Hematopoietic multipotent progenitor cell treated with erythropoietin and hydrocortisone succinate and interleukin-3 and kit ligand, for 8 days (in vitro differentiated cells): ENCODE measurements around the gene PCDHGA9.
A peak's percentile ranks its signal among the peaks of the same experiment; 100 is the strongest.
"Not testable (repeated sequence)": the region's sequence is repeated elsewhere in the genome, so short reads cannot be mapped to it uniquely, and the experiment has no call there.

Source experiments
- DNase-seq: peaks from one replicate; pipeline ENCODE4 v3.0.0-alpha.2; 2015

Gene PCDHGA9

DNA sequence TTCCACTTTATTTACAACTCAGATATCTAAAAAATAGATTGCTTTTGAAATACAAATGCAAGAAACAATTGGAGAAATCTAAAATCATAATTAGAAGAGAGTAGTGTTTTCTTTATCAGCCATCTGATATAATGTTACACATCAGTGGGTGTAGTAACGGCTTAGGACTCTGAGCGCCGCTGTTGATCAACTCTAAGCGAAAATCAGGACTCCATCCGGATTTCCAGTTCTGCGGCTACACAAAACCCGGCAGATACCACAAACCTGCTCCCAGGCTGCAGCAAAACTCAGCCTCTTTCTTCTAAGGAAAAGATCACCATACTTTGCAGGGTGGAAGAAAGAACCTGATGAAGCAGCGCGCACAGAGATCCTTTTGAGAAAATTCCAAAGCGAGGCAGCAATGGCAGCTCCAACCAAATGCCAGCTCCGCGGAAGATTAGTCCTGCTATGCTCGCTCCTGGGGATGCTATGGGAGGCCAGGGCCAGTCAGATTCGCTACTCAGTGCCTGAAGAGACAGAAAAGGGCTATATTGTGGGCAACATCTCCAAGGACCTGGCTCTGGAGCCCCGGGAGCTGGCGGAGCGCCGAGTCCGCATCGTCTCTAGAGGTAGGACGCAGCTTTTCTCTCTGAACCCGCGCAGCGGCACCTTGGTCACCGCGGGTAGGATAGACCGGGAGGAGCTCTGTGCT is at the start of gene PCDHGA9:
Gene PCDHGA9 (plus strand): TSS at position 226 of the 691 bp plus-strand sequence. CDS start 175 bp downstream, at position 401.
- DNase-seq: peak; percentile 12

DNA sequence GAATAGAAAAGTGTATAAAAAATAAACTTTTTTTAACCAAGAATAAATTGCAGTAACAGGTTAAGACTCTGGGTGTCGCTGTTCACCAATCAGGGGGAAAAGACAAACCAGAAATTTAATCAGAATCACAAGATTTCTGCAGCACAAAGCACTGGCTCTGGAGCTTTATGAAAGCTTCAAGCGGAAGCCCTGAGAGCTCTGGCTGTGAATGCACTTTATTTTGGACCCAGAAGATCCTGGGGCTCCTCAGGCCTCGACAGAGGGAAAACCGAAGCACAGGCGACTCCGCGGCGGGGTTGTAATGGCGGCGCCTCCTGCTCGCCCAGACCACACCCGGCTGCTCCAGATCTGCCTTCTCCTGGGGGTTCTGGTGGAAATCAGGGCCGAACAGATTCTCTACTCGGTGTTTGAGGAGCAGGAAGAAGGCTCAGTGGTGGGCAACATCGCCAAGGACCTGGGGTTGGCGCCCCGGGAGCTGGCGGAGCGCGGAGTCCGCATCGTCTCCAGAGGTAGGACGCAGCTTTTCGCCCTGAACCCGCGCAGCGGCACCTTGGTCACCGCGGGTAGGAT is 47.6 kb upstream of the PCDHGA9 start, which contains the start of gene PCDHGA4:
Gene PCDHGA4 (plus strand): TSS at position 122 of the 570 bp plus-strand sequence. CDS start 87 bp downstream, at position 209.
- no peak for DNase-seq

DNA sequence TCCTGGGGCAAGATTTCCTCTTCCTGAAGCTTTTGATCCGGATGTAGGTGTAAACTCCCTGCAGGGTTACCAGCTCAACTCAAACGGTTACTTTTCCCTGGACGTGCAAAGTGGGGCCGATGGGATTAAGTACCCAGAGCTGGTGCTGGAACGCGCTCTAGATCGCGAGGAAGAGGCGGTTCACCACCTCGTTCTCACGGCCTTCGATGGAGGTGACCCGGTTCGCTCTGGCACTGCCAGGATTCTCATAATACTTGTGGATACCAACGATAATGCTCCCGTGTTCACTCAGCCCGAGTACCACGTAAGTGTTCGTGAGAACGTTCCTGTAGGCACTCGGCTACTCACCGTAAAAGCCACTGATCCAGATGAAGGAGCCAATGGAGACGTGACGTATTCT is 46.9 kb upstream of the PCDHGA9 start:
- DNase-seq: no peak

DNA sequence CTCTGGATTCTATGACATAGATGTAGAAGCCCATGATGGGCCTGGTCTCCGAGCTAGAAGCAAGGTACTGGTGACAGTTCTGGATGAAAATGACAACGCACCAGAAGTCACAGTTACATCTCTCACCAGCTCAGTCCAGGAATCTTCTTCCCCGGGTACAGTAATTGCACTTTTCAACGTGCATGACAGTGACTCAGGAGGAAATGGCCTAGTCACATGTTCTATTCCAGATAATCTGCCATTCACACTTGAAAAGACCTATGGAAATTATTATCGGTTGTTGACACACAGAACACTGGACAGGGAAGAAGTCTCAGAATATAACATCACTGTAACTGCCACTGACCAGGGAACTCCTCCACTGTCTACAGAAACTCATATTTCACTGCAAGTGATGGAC is 46.4 kb upstream of the PCDHGA9 start:
- no peak for DNase-seq

DNA sequence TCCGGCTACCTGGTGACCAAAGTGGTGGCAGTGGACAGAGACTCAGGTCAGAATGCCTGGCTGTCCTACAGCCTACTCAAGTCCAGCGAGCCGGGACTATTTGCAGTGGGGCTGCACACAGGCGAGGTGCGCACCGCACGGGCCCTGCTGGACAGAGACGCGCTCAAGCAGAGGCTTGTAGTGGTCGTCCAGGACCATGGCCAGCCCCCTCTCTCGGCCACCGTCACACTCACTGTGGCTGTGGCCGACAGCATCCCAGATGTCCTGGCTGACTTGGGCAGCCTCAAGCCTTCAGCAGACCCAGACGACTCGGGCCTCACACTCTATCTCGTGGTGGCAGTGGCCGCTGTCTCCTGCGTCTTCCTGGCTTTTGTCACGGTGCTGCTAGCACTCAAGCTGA is 45.6 kb upstream of the PCDHGA9 start:
- DNase-seq: no peak

DNA sequence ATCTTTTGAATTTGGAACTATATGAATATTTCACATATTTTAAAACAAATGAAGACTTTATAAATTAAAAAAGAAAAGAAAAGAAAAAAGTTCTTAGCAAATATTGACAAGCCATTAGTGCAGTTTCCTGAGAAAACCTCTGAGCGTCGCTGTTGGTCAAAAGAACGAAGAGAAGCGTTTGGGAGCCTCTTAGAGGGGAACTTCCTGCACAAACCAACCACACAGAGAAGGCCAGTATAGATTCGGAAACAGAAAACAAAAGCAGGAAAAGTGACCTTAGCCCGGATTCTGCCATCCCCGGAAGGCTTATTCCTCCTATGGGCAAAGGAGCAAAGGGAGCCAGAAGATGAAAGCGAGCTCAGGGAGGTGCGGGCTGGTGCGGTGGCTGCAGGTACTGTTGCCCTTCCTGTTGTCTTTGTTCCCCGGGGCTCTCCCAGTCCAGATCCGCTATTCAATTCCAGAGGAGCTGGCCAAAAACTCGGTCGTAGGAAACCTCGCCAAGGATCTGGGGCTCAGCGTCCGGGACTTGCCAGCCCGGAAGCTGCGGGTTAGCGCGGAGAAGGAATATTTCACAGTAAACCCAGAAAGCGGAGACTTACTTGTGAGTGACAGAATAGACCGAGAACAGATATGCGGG is 42.7 kb upstream of the PCDHGA9 start, which contains the start of gene PCDHGB2:
Gene PCDHGB2 (plus strand): TSS at position 205 of the 637 bp plus-strand sequence. CDS start 142 bp downstream, at position 347.
- DNase-seq: peak; percentile 18

DNA sequence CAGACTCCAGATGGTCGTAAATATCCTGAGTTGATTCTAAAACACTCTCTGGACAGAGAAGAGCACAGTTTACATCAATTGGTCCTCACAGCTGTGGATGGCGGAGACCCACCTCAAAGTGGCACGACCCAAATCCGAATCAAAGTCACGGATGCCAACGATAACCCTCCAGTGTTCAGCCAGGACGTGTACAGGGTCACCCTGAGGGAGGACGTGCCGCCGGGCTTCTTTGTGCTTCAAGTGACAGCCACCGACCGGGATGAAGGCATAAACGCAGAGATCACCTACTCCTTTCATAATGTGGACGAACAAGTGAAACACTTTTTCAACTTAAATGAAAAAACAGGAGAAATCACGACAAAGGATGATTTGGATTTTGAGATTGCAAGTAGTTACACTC is 41.9 kb upstream of the PCDHGA9 start:
- no peak for DNase-seq

DNA sequence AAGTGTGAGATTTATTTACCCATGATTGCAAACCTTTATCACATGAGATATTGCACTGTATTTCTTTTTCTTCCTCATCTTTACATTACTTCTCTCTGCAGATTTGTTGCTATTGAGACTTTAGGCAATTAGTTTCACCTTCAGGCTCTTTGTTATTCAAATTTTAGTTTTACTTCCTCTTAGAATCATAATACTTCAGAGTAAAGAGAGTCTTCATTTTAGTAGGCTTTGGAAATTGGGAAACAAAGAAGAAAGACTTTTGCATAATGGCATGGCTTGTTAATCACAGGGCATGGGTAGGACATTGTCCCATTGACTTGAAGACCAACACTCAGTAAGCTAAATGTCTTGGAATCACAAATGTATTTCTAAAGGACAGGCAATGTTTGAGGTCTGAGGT is 39.9 kb upstream of the PCDHGA9 start:
- no peak for DNase-seq

DNA sequence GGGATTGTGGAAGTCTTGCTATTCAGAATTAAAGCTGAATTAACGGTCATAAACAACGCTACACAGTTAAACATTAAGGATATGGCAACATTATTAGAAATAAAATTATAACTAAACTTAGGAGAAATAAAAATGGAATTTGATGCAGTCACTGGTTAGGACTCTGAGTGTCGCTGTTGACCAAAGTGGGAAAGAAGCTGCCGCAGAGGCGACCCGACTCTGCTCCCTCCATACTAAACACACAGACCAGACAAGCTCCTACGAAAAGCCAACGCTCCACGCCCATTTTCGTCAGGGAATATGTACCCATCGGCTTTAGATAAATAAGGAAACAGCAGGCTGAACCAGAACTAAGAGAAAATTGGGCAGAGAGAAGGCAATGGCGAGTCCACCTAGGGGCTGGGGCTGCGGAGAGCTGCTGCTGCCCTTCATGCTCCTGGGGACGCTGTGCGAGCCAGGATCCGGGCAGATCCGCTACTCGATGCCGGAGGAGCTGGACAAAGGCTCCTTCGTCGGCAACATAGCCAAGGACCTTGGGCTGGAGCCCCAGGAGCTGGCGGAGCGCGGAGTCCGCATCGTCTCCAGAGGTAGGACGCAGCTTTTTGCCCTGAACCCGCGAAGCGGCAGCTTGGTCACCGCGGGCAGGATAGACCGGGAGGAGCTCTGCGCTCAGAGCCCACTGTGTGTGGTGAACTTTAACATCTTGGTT is 38.5 kb upstream of the PCDHGA9 start, which contains the start of gene PCDHGA5:
Gene PCDHGA5 (plus strand): TSS at position 211 of the 709 bp plus-strand sequence. CDS start 169 bp downstream, at position 380.
- no peak for DNase-seq

DNA sequence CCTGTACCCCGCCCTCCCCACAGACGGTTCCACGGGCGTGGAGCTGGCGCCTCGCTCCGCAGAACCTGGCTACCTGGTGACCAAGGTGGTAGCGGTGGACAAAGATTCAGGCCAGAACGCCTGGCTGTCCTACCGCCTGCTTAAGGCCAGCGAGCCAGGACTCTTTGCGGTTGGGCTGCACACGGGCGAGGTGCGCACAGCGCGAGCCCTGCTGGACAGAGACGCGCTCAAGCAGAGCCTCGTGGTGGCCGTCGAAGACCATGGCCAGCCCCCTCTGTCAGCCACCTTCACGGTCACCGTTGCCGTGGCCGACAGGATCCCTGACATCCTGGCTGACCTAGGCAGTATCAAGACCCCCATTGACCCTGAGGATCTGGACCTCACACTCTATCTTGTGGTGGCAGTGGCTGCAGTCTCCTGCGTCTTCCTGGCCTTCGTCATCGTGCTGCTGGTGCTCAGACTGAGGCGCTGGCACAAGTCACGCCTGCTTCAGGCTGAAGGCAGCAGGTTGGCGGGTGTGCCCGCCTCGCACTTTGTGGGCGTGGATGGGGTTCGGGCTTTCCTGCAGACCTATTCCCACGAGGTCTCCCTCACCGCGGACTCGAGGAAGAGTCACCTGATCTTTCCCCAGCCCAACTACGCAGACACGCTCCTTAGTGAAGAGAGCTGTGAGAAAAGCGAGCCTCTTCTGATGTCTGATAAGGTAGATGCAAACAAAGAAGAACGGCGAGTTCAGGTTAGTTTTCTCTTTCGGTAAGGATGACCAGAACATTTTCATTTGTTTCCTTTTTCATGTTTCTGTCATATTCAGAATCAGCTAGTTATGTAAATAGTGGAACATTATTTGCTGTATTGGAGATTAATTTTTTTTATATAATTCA is 36.3 kb upstream of the PCDHGA9 start:
- DNase-seq: no peak

DNA sequence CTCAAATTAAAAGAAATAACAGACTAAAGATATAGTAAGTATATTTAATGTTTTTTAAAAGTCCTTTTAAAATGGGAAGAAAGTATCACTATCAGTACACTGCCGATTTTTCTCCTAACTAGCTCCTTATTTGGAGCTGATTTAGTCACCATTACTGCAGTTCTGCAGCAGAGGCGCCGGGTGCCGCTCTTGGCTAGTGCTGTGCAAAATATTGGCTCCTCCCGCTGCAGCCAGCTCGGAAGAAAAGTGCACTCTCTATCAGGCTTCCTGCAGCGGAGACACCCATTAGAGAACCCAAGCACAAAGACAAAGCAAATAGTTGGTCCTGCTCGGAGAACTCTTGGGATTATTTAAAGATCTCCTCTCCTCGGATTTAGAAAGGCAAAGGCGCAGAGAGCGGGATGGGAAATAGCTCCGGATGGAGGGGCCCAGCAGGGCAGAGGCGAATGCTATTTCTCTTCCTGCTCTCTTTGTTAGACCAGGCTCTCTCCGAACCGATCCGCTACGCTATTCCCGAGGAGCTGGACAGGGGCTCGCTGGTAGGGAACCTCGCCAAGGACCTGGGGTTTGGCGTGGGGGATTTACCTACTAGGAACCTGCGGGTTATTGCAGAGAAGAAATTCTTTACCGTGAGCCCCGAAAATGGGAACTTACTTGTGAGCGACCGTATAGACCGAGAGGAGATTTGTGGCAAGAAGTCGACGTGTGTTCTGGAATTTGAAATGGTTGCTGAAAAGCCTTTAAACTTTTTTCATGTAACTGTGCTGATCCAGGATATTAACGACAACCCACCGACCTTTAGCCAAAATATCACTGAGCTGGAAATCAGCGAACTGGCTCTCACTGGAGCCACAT is 32.4 kb upstream of the PCDHGA9 start, which contains the start of gene PCDHGB3:
Gene PCDHGB3 (plus strand): TSS at position 249 of the 855 bp plus-strand sequence. CDS start 153 bp downstream, at position 402.
- peak; percentile 7 for DNase-seq

DNA sequence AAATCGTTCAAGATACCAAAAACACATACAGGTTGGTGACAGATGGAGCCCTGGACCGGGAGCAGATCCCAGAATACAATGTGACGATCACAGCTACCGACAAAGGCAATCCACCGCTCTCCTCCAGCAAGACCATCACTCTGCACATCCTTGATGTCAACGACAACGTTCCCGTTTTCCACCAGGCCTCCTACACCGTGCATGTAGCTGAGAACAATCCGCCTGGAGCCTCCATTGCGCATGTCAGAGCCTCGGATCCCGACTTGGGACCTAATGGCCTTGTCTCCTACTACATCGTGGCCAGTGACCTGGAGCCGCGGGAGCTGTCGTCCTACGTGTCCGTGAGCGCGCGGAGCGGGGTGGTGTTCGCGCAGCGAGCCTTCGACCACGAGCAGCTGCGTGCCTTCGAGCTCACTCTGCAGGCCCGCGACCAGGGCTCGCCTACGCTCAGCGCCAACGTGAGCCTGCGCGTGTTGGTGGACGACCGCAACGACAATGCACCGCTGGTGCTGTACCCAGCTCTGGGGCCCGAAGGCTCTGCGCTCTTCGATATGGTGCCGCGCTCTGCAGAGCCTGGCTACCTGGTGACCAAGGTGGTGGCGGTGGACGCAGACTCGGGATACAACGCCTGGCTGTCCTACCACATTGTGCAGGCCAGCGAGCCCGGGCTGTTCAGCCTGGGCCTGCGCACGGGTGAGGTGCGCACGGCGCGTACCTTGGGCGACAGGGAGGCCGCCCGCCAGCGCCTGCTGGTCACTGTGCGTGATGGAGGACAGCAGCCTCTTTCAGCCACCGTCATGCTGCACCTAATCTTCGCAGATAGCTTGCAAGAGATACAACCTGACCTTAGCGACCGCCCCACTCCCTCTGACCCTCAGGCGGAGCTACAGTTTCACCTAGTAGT is 30.8 kb upstream of the PCDHGA9 start:
- DNase-seq: no peak

DNA sequence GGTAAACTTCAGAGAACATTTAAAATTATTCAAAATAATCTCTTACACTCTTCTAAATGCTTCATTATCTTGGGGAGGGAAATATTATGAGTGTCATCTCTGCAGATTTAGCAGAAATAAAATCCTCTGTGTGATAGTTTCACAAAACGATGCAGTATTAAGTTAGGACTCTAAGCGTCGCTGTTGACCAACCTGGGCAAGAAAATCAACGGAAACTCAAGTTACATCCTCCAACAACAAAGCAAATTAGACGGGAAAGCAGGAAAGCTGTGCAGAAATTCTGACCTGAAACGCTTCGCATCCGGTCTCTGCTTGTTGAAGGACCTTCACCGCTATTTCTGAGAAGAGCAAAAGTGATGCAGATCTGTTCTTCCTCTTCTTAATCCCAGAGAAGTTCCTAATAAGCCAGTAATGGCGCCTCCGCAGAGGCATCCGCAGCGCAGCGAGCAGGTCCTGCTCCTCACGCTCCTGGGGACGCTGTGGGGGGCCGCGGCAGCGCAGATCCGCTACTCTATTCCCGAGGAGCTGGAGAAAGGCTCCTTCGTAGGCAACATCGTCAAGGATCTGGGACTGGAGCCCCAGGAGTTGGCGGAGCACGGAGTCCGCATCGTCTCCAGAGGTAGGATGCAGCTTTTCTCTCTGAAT is 28.8 kb upstream of the PCDHGA9 start, which contains the start of gene PCDHGA6:
Gene PCDHGA6 (plus strand): TSS at position 219 of the 645 bp plus-strand sequence. CDS start 193 bp downstream, at position 412.
- DNase-seq: peak; percentile 4

DNA sequence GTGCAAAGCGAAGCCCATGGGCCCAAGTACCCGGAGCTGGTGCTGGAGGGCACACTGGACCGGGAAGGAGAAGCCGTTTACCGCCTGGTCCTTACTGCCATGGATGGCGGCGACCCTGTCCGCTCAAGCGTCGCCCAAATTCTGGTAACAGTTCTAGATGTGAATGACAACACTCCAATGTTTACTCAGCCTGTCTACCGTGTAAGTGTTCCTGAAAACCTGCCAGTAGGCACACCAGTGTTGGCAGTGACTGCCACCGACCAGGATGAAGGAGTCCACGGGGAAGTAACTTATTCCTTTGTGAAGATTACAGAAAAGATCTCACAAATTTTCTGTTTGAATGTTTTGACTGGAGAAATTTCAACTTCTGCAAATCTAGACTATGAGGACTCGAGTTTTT is 28.0 kb upstream of the PCDHGA9 start:
- no peak for DNase-seq

DNA sequence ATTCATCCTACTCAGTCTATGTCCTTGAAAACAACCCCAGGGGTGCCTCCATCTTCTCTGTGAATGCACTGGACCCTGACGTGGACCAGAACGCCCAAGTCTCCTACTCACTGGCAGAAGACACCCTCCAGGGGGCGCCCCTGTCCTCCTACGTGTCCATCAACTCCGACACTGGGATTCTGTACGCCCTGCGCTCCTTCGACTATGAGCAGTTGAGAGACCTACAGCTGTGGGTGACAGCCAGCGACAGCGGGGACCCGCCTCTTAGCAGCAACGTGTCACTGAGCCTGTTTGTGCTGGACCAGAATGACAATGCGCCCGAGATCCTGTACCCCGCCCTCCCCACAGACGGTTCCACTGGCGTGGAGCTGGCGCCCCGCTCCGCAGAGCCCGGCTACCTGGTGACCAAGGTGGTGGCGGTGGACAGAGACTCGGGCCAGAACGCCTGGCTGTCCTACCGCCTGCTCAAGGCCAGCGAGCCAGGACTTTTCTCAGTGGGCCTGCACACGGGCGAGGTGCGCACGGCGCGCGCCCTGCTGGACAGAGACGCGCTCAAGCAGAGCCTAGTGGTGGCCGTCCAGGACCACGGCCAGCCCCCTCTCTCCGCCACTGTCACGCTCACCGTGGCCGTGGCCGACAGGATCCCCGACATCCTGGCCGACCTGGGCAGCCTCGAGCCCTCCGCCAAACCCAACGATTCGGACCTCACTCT is 27.0 kb upstream of the PCDHGA9 start:
- DNase-seq: not testable (repeated sequence)

DNA sequence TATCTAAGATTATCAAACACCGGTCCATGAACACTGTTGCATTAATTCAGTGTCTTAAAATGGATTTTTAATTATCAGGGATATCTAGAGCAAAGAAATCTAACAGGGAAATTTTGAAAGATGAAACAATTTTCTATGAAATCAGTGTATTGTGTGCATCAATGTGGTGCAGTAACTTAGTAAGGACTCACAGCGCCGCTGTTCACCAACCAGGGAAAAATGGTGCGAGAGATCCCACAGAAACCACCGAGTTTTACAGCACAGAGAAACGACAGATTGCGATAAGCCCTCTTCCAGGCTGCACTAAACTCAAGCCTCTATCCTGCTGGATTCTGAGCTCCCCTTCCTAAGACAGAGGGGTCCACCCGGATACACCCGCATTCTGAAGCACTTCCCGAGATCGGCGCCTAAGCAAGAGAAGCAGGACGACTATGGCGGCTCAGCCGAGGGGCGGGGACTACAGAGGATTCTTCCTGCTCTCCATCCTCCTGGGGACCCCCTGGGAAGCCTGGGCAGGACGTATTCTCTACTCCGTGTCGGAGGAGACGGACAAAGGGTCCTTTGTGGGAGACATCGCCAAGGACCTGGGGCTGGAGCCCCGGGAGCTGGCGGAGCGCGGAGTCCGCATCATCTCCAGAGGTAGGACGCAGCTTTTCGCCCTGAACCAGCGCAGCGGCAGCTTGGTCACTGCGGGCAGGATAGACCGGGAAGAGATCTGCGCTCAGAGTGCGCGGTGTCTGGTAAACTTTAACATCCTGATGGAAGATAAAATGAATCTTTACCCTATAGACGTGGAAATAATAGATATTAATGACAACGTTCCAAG is 19.9 kb upstream of the PCDHGA9 start, which contains the start of gene PCDHGA7:
Gene PCDHGA7 (plus strand): TSS at position 274 of the 826 bp plus-strand sequence. CDS start 158 bp downstream, at position 432.
- DNase-seq: no peak

DNA sequence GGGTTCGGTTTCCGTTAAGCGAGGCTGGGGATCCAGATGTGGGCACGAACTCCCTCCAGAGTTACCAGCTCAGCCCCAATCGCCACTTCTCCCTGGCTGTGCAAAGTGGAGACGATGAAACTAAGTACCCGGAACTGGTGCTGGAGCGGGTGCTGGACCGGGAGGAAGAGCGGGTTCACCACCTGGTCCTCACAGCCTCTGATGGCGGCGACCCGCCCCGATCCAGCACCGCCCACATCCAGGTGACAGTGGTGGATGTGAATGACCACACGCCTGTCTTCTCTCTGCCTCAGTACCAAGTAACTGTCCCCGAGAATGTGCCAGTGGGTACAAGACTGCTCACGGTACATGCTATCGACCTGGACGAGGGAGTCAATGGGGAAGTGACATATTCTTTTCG is 19.2 kb upstream of the PCDHGA9 start:
- DNase-seq: no peak
